B cell (primary cell): ENCODE results near the gene GET4. TPM values are rescaled to one million over a fixed set of nuclear protein-coding genes. Genes with fewer than 3 reads are reported as not detected.
A peak's percentile ranks its signal among the peaks of the same experiment; 100 is the strongest.

Experiments
- ATAC-seq: fragments of 200-7000 bp; cut with Tn5 transposase; one replicate; pipeline ENCODE4 v1.10.0; 2021; ENCODE audit warnings: low read depth, mild to moderate bottlenecking, moderate number of reproducible peaks, moderate library complexity
- CTCF ChIA-PET: fragments of 350-600 bp; sonication (Branson Sonifier 250); formaldehyde crosslinking; loops from one replicate; lab custom pipeline; 2021; ENCODE audit warnings: antibody characterized with exemption, inconsistent platforms; lab: Charles Lee
- POLR2A ChIA-PET: fragments of 350-600 bp; sonication (Branson Sonifier 250); formaldehyde crosslinking; loops from one replicate; lab custom pipeline; 2021; ENCODE audit warnings: antibody characterized with exemption; lab: Charles Lee
- DNase-seq: peaks from one replicate; pipeline ENCODE4 v3.0.0; 2013
- H2AFZ ChIP-seq: 2 replicates; pipeline ENCODE4 v1.6.1; 2012; ENCODE audit warnings: mild to moderate bottlenecking, low read depth, low read length; ENCODE audit not compliant: insufficient read depth, poor library complexity, severe bottlenecking
- H3K27ac ChIP-seq, 2 donors: 1 replicate in 1 of 2; 2 replicates in 1 of 2; pipeline ENCODE4 v1.5.1; 2012 to 2013; ENCODE audit warnings: low read length in 2 of 2, mild to moderate bottlenecking in 2 of 2, moderate library complexity in 1 of 2
- H3K27me3 ChIP-seq, 4 experiments: fragments of 200-600 bp in 1 of 4; sonication (generic) in 1 of 4; replicated peaks in 1 of 4; 1 replicate in 2 of 4; 2 replicates in 2 of 4; pipeline versions ENCODE4 v1.6.1 to v1.7.0; 2013 to 2016; ENCODE audit warnings: low read length in 3 of 4, mild to moderate bottlenecking in 2 of 4, mixed read lengths in 1 of 4, moderate library complexity in 1 of 4; ENCODE audit not compliant: insufficient read depth in 4 of 4, control insufficient read depth in 3 of 4; ENCODE audit errors: control extremely low read depth in 1 of 4
- H3K36me3 ChIP-seq, 2 experiments: replicated peaks in 1 of 2; 1 replicate in 1 of 2; 2 replicates in 1 of 2; pipeline versions ENCODE4 v1.6.1 to v1.7.1; 2013; ENCODE audit warnings: low read length in 1 of 2; ENCODE audit not compliant: insufficient read depth in 2 of 2, control insufficient read depth in 1 of 2; ENCODE audit errors: control extremely low read depth in 1 of 2, extremely low read depth in 1 of 2
- H3K4me1 ChIP-seq, 2 donors: fragments of 200-600 bp in 1 of 2; sonication (generic) in 1 of 2; 1 replicate in 1 of 2; 2 replicates in 1 of 2; pipeline versions ENCODE4 v1.5.1 to v1.6.1; 2013 to 2017; ENCODE audit warnings: low read length in 2 of 2; ENCODE audit not compliant: control insufficient read depth in 2 of 2, insufficient read depth in 2 of 2
- H3K4me2 ChIP-seq: replicated peaks from 2 replicates; pipeline ENCODE3; 2012; ENCODE audit warnings: mild to moderate bottlenecking, low read depth, low read length; ENCODE audit not compliant: poor library complexity, severe bottlenecking
- H3K4me3 ChIP-seq, 5 experiments: fragments of 200-600 bp in 1 of 5; sonication (generic) in 1 of 5; 1 replicate in 3 of 5; 2 replicates in 2 of 5; pipeline versions ENCODE4 v1.5.1 to v1.7.0; 2011 to 2016; ENCODE audit warnings: low read length in 4 of 5, mild to moderate bottlenecking in 4 of 5, low read depth in 2 of 5, control low read depth in 1 of 5, moderate library complexity in 1 of 5; ENCODE audit not compliant: insufficient read depth in 1 of 5; ENCODE audit errors: control extremely low read depth in 1 of 5, extremely low read depth in 1 of 5
- H3K79me2 ChIP-seq: fragments of 200-600 bp; sonication (generic); one replicate; pipeline ENCODE4 v1.6.0; 2016; ENCODE audit warnings: low read length; ENCODE audit not compliant: control insufficient read depth, insufficient read depth
- H3K9ac ChIP-seq: fragments of 200-600 bp; sonication (generic); 2 replicates; pipeline ENCODE4 v1.6.1; 2017; ENCODE audit warnings: mild to moderate bottlenecking, low read length, moderate library complexity
- H3K9me3 ChIP-seq, 3 donors: one replicate each; pipeline versions ENCODE4 v1.6.1 to v1.7.1; 2013; ENCODE audit warnings: low read length in 2 of 3; ENCODE audit not compliant: control insufficient read depth in 2 of 3, insufficient read depth in 1 of 3; ENCODE audit errors: control extremely low read depth in 1 of 3
- H4K20me1 ChIP-seq: 2 replicates; pipeline ENCODE4 v1.6.0; 2012; ENCODE audit warnings: mild to moderate bottlenecking, low read length; ENCODE audit not compliant: insufficient read depth, control insufficient read depth, poor library complexity, severe bottlenecking
- H3K27ac Mint-ChIP-seq: one replicate; pipeline ENCODE4 v1.8.0; 2021; ENCODE audit warnings: mixed read lengths
- H3K27me3 Mint-ChIP-seq: one replicate; pipeline ENCODE4 v1.8.0; 2021; ENCODE audit warnings: mixed read lengths
- H3K4me1 Mint-ChIP-seq: one replicate; pipeline ENCODE4 v1.8.0; 2021; ENCODE audit warnings: mixed read lengths
- H3K4me3 Mint-ChIP-seq: one replicate; pipeline ENCODE4 v1.8.0; 2021; ENCODE audit warnings: mixed read lengths
- H3K9me3 Mint-ChIP-seq: one replicate; pipeline ENCODE4 v1.8.0; 2022; ENCODE audit warnings: mixed read lengths; ENCODE audit not compliant: insufficient read depth
- CTCF ChIP-seq: fragments of 200-600 bp; IDR thresholded peaks from one replicate; pipeline ENCODE4 v1.8.0; 2022; ENCODE audit warnings: antibody characterized with exemption, mild to moderate bottlenecking
- EZH2 ChIP-seq: IDR thresholded peaks from 2 replicates; pipeline ENCODE4 v1.6.1; 2012; ENCODE audit warnings: borderline replicate concordance, low read depth, mild to moderate bottlenecking, moderate library complexity, low read length; ENCODE audit not compliant: insufficient read depth, poor library complexity, severe bottlenecking
- WGBS: methylation state at CpG from one replicate; pipeline ENCODE4 v1.1.5; 2013; ENCODE audit warnings: missing lambda C conversion rate; ENCODE audit not compliant: insufficient coverage; 5-methylcytosine and 5-hydroxymethylcytosine counted together
- intact Hi-C: fragments of 100-400 bp; cut with micrococcal nuclease; formaldehyde crosslinking; loops from one replicate; pipeline ENCODE4 v1.10.0; 2022
- polyA plus RNA-seq: library from polyadenylated mRNA; depleted of rRNA; stranded (reverse); fragments of >200 nt; gene quantifications from 2 replicates; pipeline ENCODE4 v1.2.3, GENCODE V29; 2012
- total RNA-seq, 2 donors: library from RNA; stranded (reverse); fragments of 120-200 nt in 1 of 2; gene quantifications; 1 replicate in 1 of 2; 2 replicates in 1 of 2; pipeline versions ENCODE4 v1.2.3 to v1.2.4, GENCODE V29; 2013 to 2022

The GET4 gene
- total and polyA plus RNA-seq, 2 donors (not counting 1 experiment from before 2014, with no cell fraction given), result 53.5 to 65.5 TPM

DNA sequence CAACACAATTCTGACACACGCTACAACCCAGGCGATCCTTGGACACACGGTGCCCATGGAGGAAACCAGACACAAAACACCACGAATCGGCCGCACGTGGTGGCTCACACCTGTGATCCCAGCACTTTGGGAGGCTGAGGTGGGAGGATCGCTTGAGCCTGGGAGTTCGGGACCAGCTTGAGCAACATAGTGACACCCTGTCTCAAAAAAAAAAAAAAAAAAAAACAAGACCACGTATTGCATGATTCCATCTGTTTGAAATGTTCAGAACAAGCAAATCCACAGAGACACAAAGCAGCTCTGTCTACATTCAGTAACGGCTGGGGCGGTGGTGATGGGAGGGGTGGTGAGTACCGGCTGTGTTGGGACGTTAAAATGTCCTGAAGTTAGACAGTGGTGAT lies 53.0 kb downstream of the GET4 start:
- ATAC-seq, result no peak
- CTCF ChIA-PET, result interaction anchor here (0.7 kb wide), 1 partner anchor 246 kb away, joined by 3 read pairs; no protein-coding TSS in a partner anchor
- Histone ChIP-seq H3K27ac (no peak overlapping the region), H3K79me2 (no peaks in the 10 kb centered on the region), H3K9me3 (no peaks in the 10 kb centered on the region), H3K27me3 (no peaks in the 10 kb centered on the region), H3K4me3 (no peak overlapping the region), H3K4me2 (no peak overlapping the region), H3K36me3 (no peaks in the 10 kb centered on the region), H2AFZ (no peak overlapping the region), H3K9ac (no peak overlapping the region), H4K20me1 (no peaks in the 10 kb centered on the region), H3K4me1 (peaks cover 11 to 33% of the 10 kb centered on the region in 2 donors)
- POLR2A ChIA-PET, result interaction anchor here (0.6 to 0.9 kb wide), 2 partner anchors 20 to 21 kb away, joined by 3 to 5 read pairs; no protein-coding TSS in a partner anchor
- peak overlapping the region; percentile 41 for H3K27ac Mint-ChIP-seq
- 100% methylated on average over 1 of the region's 14 CpGs for whole genome bisulfite sequencing
- H3K27me3 Mint-ChIP-seq, result peaks cover 3% of the 10 kb centered on the region
- intact Hi-C loops, result no loop called here
- peak overlapping the region; percentile 26 for H3K4me3 Mint-ChIP-seq
- H3K4me1 Mint-ChIP-seq, result peaks cover 25% of the 10 kb centered on the region
- no peaks in the 10 kb centered on the region for H3K9me3 Mint-ChIP-seq
- DNase-seq, result no peak
- TF ChIP-seq EZH2, result no peak
- no peak for TF ChIP-seq CTCF

DNA sequence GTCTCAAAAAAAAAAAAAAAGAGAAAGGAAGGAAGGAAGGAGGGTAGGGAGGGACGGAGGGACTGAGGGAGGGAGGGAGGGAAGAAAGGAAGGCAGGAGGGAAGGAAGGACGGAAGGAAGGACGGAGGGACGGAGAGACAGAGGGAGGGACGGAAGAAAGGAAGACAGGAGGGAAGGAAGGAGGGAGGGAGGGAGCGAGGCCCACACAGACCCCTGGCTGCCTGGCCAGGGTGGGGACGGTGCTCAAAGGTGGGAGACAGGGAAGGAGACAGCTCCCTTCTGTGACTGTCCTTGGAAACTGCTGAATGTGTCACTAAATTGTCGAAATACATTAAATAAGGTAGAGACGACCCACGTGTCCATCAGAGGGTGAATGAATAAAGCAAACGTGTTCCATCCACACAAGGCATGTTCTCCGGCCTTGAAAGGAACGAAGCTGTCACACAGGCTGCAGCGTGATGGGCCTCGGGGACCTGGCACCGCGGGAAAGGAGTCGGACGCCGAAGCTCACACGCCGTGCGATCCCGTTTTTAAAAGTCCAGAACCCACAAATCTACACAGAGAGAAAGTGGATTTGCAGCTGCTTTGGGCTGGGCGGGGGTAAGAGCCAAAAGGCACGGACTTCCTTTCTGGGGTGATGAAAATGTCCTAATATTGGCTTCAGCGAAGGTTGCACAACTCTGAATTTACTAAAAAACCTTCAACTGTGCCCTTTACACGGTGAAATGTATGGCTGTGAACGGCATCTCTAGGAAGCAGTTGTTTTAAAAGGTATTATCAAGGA lies 54.8 kb downstream of the GET4 start:
- H3K4me3 Mint-ChIP-seq, result no peak overlapping the region
- Histone ChIP-seq H4K20me1 (no peaks in the 10 kb centered on the region), H3K9ac (no peak overlapping the region), H3K27me3 (no peaks in the 10 kb centered on the region), H3K36me3 (no peaks in the 10 kb centered on the region), H3K27ac (no peak overlapping the region), H3K4me2 (no peak overlapping the region), H3K4me1 (peaks cover 4 to 16% of the 10 kb centered on the region in 2 donors), H3K4me3 (no peak overlapping the region), H3K9me3 (no peaks in the 10 kb centered on the region), H3K79me2 (no peaks in the 10 kb centered on the region), H2AFZ (no peak overlapping the region)
- intact Hi-C loops, result no loop called here
- POLR2A ChIA-PET, result no interaction called here
- H3K4me1 Mint-ChIP-seq, result peaks cover 20% of the 10 kb centered on the region
- no peaks in the 10 kb centered on the region for H3K9me3 Mint-ChIP-seq
- CTCF ChIA-PET, result interaction anchor here (1.7 kb wide), 1 partner anchor 62 kb away, joined by 6 read pairs; no protein-coding TSS in a partner anchor
- H3K27ac Mint-ChIP-seq, result peak overlapping the region; percentile 37
- TF ChIP-seq EZH2, result no peak
- no peak for TF ChIP-seq CTCF
- 93% methylated on average over 21 of the region's 29 CpGs for WGBS
- H3K27me3 Mint-ChIP-seq, result peaks cover 3% of the 10 kb centered on the region
- no peak for ATAC-seq
- DNase-seq, result no peak
